Gastrocnemius medialis (tissue), 4 donors: ENCODE data around the gene ZNF570.
A peak's percentile ranks its signal among the peaks of the same experiment; 100 is the strongest.

Experiments used
- CTCF ChIP-seq, 5 experiments: fragments of 450-650 bp in 3 of 5; fragments of 200-600 bp in 2 of 5; sonication (generic) in 2 of 5; IDR thresholded peaks in 4 of 5; conservative IDR thresholded peaks in 1 of 5; 1 replicate in 4 of 5; 2 replicates in 1 of 5; pipeline ENCODE4 v1.5.1; 2016 to 2019; ENCODE audit warnings: antibody characterized with exemption in 5 of 5, mild to moderate bottlenecking in 3 of 5, moderate library complexity in 3 of 5
- POLR2A ChIP-seq, 2 donors: fragments of 450-650 bp; IDR thresholded peaks; one replicate each; pipeline ENCODE4 v1.6.1; 2017; ENCODE audit warnings: antibody characterized with exemption in 2 of 2, mild to moderate bottlenecking in 2 of 2, moderate library complexity in 2 of 2

- TF ChIP-seq POLR2A (IDR thresholded peaks at IDR 0.05) (peak; percentile 59), CTCF (IDR thresholded peaks at IDR 0.05 in 4 of 5, conservative IDR thresholded peaks at IDR 0.05 in 1 of 5) (peak in 1 of 5 experiments; percentile 16)
These were observed at the start of gene ZNF570 for GRCh38 chr19:37468961-37469777.
